Activated CD8-positive, alpha-beta memory T cell treated with anti-CD3 and anti-CD28 coated beads, Interleukin-2, amount 50 U/mL, for 24 hours (primary cell): Measurements from ENCODE around the gene TTLL7.
"Not testable (repeated sequence)": the region's sequence is repeated elsewhere in the genome, so short reads cannot be mapped to it uniquely, and the experiment has no call there.

ENCODE experiments used
- DNase-seq: peaks from one replicate; pipeline ENCODE4 v3.0.0-alpha.2; 2020; ENCODE audit errors: extremely low read depth

Gene TTLL7

DNA sequence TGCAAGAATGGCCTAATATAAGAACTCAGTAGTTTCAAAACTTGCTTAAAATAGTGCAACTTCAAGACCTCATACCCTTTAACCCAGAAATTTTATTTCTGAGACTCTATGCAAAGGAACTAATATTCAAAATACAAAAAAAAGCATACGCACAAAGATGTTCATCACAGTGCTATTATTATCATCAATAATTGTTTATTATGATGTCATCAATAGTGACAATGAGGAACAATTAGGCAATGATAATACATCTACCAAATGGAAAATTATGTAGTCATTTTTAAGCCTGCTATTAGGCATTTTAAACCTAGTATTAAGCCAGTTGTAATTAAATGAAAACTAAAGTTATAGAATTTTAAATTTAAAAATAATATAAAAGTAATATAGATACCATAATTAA, 3.3 kb downstream of the TTLL7 start:
- DNase-seq, result no peak

DNA sequence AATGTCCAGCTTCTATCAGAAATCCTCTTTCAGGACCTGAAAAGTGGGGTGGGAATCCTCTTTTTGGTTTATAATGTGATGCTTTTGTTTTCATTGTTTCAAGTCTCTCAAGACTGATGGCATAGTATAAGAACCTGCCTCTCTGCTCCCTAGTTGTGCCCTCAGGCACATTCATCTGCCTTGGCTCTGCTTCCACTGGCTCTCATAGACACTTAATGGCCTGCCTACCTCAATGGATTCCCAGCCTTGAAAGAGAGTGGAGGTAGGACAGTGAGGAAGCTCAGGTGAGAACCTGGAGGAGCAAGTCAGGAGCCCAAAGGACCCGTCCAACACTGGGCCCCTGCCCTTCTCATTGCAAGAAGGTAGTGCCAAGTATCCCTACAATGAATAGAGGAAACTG, 4.8 kb downstream of the TTLL7 start:
- no peak for DNase-seq

DNA sequence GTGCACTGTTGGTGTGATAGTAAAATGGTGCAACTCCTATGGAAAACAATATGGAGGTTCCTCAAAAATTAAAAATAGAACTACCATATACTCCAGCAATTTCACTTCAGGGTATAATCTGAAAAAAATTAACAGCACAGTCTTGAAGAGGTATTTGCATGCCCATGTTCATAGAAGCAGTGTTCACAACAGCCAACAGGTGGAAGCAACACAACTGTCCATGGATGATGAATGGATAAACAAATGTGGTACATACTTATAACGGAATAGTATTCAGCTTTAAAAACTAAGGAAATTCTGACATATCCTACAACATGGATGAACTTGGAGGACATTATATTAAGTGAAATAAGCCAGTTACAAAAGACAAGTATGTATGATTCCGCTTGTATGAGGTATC, 8.2 kb downstream of the TTLL7 start:
- no peak for DNase-seq

DNA sequence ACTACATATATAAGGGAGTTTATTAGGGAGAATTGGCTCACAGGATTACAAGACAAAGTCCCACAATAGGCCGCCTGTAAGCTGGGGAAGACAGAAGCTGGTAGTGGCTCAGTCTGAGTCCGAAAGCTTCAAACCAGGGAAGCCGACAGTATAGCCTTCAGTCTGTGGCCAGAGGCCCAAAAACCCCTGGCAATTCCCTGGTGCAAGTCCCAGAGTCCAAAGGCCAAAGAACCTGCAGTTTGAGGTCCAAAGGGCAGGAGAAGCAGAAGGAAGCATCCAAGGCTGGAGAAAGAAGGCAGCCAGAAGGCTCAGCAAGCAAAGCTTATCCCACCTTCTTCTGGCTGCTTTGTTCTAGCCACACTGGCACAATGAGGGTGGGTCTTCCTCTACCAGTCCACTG, 13.9 kb downstream of the TTLL7 start:
- no peak for DNase-seq

- DNase-seq, result not testable (repeated sequence)
Observed at GRCh38 chr1:83983918-83984317, 15.0 kb downstream of the TTLL7 start.

DNA sequence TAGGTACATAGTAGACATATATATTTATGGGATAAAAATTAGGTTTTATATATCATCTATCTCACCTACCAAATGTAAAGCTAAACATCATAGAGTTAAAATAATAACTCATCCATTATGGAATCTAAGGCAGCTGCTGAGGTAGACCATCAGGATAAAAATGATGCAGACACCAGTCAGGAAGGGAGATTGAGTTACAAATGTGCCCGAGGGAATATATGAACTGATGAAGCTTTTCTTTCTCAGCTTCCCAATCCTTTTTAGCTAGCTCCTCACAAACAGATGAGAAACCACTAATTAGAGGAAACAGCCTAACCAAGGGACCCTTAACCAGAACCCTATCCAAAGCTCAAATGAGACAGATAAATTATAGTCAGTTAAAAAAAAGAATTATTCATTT, 20.9 kb downstream of the TTLL7 start:
- DNase-seq, result no peak

DNA sequence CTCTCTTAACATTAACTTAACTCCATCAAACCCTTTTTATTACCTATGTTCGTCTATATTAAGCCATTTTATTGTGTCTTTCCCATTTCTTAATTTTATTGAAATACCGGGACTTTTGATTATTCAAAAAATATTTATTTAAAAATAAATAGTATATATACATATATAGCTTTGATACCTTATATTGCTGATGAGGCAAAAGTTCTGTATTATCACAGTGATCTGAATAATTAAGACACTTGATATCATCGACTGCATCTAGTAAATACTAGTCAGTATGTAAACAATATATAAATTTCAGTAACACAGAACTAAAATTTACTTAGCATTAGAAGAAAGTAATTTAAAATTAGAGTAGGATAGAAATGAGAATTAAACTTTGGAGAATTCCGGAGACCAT, 22.0 kb downstream of the TTLL7 start:
- no peak for DNase-seq

DNA sequence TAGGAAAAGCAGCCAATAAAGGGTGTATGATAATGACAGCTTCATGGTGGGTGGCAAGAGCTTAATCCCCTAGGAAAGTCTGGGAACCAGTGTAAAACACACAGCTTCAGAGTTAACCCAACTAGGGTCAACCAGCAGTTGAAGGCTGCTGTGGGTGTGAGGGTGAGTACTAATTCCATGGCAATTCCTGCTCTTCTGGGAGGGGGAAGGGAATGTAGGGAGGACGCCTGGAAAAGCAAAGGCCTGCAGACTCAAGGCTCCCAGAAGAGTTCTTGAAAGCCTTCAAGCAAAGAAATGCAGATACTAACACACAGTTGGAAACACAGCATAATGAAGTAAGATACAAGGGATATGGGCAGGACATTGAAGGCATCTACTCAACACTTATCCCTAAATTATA, 28.1 kb downstream of the TTLL7 start:
- no peak for DNase-seq

DNA sequence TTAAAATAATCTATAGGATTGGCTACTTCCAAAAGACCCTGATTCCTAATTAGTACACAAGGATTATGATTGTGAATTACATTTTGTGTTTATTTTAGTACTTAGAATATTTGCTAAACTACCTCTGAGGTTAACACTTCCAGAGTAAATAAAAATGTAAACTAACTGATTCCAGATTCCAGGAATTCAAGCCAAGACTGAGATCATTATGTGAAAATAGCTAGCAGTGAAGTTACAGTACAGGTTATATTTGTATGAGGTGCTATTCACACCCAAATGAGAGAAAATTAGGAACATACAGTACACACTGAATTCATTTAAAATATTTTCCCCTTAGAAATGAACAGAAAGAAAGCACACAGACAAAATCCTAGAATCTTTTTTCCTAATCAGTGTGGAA, 28.8 kb downstream of the TTLL7 start:
- no peak for DNase-seq

DNA sequence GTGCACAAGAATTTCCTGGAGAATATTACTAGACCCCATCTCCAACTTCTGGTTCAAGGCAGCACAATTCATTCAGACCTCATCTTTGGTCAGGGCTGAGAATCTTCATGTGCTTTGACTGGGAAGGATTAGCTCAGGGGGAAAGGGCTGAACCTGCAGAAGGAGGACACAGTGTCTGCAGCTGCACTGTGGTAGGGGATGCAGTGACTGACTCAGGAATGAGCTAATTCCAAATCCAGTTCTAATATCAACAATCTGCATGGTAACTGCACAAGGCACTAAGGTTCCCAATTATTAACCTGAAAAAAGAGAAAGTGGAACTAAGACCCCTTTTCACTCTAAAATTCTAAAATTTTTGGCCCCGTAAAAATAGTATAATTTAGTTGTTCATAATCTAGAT, 31.6 kb downstream of the TTLL7 start:
- DNase-seq, result no peak

- DNase-seq, result no peak
Observed at GRCh38 chr1:83964153-83964552, 34.8 kb downstream of the TTLL7 start.

DNA sequence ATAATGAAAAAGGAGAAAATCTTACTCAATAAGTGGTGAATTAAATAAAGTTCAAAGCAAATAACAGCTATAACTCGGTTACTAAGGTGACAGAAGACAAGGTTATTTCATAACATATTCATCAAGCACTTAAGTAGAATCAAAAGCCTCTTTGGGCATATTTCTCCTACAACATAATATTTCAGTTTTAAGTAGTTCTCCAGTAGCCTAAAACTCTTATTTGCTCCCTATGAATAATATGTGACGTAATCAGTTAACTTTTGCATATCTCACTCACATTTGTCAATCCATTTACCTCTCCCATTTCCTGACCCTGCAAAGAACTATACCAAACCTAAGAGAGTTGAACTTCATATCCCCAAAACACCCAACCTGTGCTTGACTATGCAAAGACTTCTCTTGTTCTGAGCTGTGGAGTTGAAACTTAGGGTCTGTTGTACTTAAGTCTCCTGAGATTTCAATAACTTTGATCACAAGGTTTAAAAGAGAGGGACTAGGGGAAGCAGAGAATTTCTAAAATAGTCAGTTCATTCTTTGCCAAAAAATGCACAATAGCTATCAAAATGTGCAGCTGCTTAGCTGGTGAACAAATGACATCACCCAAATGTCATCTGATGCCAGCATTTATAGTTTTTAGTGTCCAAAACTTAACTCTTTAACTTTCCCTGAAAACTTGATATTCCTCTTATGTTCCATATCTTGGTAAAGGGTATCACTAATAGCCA, 37.2 kb downstream of the TTLL7 start:
- no peak for DNase-seq

DNA sequence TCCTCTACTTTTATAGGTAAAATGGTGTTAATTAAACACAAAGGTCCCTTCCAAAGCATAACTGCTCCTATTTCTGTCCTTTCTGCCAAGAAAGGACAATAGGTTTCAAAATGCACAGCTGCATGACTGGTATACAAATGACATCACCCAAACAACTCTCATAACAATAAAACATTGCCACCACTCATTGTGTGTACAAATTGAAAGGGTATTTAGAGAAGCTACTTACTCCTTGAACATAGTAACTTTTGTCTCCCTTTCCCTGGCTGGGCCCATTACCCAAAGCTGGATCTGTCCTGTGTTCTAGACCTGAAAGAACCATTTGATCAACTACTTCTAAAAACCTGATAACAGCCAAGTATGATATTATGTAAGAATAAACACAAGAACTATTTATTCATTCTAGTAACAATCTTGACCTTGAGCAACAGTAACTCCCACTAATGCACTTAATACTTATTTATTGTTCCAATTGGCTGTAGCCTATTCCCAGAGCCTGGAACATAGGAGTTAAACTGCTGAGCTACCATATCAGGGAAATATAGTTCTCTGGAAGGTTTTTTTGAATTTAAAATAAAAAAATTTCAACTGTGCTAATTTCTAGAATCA, 38.2 kb downstream of the TTLL7 start:
- DNase-seq, result no peak

DNA sequence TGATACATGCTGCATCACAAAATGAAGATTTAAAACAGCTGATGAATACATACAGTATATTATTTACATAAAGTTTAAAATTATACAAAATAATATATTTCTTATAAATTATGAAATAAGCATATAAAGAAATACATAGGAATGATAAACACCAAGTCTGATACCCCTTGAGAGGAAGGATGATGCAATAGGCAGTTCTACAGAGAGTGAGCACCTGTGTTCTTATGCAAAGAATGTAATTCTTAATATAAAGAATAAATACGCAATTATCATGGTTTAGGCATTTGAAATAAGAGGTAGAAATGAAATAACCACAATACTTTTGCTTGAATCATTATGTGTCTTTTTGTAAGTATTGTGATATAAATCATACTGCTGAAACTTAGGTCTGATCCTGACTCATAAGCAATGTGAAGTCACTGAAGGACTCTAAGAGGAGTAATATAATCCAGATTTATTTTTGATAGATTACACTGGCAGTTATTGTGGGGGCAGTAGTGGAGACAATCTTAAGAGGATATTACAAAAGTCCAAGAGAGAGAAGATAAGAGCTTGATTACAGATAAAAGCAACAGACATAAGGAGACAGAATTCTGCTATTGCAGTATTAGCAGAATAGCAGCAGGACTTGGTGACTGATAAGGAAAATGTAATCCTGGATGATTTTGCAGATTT, 39.0 kb downstream of the TTLL7 start:
- no peak for DNase-seq

GRCh38 chr1:83958704-83959103, 40.2 kb downstream of the TTLL7 start:
- DNase-seq, result no peak

GRCh38 chr1:83954166-83954823, 44.6 kb downstream of the TTLL7 start:
- no peak for DNase-seq

DNA sequence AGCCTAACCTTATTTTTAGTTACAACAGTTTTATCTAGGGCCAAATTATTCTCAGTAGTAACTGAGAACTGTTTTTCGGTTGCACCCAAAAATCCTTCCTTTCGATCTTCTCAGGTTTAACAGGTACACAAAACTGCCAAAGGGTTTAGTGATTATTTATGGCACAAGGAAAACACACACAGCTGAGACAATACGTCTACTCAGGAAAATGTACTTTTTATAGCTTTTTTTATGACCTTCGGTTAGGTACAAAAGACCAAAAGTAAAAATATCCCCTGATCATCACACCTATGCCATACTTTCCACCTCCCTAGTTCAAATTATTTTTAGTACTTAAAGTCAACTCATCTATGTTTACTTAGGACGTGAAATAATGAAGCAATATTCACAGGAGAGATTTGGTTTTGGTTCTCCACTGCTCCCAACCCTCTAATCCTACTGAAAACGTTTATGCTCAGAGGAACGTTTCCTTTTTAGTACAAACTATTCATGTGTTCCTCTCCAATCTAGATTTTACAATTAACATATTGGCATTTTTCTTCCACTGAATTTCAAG, 48.7 kb downstream of the TTLL7 start:
- no peak for DNase-seq

DNA sequence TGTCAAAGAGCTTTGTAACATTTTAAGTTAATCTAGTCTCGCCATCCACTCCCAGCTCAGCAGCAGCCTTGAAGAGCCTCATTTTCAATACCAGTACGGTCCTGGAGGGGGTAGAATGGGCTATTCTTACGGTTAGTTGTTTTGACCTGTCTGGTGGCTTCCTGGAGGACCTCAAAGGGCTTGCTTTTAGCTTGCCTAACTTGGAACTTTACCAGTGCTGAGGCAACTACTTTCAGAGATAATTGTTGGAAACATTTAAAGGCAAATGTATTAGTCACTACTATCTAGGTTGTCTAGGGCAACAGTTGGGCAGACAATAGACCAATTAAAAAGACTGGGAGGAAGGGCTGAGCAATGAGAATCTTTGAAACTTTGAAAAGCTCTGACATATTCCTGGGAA, 56.0 kb downstream of the TTLL7 start:
- DNase-seq, result no peak

GRCh38 chr1:83934550-83934949, 64.4 kb downstream of the TTLL7 start:
- DNase-seq, result no peak

DNA sequence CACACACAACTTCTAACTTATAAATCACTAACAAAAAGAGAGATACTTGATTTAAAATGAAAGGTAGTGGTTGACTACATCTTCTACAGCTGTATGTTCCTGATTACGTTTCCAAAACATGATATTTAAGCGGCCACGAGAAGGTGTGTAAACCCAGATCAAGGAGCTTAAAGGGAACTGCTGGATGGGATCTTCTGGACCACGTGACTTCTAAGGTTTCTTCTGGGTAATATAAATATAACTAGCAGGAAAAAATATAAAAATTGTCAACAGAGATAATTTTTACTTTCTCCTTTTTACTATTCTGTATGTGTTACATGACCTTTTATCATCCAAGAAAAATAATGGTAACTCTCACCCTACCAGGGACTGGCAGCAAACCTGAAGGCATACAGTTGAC, 66.2 kb downstream of the TTLL7 start:
- no peak for DNase-seq

GRCh38 chr1:83932281-83932680, 66.7 kb downstream of the TTLL7 start:
- no peak for DNase-seq

GRCh38 chr1:83931658-83932253, 67.2 kb downstream of the TTLL7 start:
- no peak for DNase-seq
